ENCODE measurements around the gene TTC5.
A peak's percentile ranks its signal among the peaks of the same experiment; 100 is the strongest.

TTC5 gene

GRCh38 chr14:20305265-20306078 lies at the start of gene TTC5:
TTC5 (minus strand) TSS chr14:20305951; CDS start chr14:20305937, 14 bp downstream.
- ChIA-PET CTCF (interaction anchor here (0.9 to 4.4 kb wide), 5 partner anchors 9 to 24 kb away, joined by 3 to 59 read pairs (median 10); partner anchors contain the start of gene CCNB1IP1), POLR2A (no interaction called here)
- peak; percentile 90 for TF ChIP-seq CTCF (IDR thresholded peaks at IDR 0.05; ENCODE audit: insufficient read depth, low read length, missing control alignments)
- H3K4me3 ChIP-seq (ENCODE audit: low read depth, low read length) = peak within 1 kb of the TSS; percentile 58
- peak; percentile 37 for DNase-seq (ENCODE audit: low read depth, low spot score)

- ChIA-PET CTCF (interaction anchor here (1.0 to 9.6 kb wide), 7 partner anchors 9 to 66 kb away, joined by 3 to 68 read pairs (median 3); no protein-coding TSS in a partner anchor), POLR2A (no interaction called here)
- no peak overlapping the region for H3K4me3 ChIP-seq (ENCODE audit: low read depth, low read length)
- DNase-seq (ENCODE audit: low read depth, low spot score) = no peak
- TF ChIP-seq CTCF (IDR thresholded peaks at IDR 0.05; ENCODE audit: insufficient read depth, low read length, missing control alignments) = peak; percentile 24
Measured at GRCh38 chr14:20350860-20351259, 45.1 kb upstream of the TTC5 start.

GRCh38 chr14:20350282-20350681 lies 44.5 kb upstream of the TTC5 start:
- POLR2A ChIA-PET = no interaction called here
- CTCF ChIA-PET = interaction anchor here (1.0 to 9.6 kb wide), 7 partner anchors 9 to 67 kb away, joined by 3 to 68 read pairs (median 3); no protein-coding TSS in a partner anchor
- no peak overlapping the region for H3K4me3 ChIP-seq (ENCODE audit: low read depth, low read length)
- no peak for DNase-seq (ENCODE audit: low read depth, low spot score)
- no peak for TF ChIP-seq CTCF (IDR thresholded peaks at IDR 0.05; ENCODE audit: insufficient read depth, low read length, missing control alignments)

- ChIA-PET CTCF (no interaction called here), POLR2A (no interaction called here)
- no peak for DNase-seq (ENCODE audit: low read depth, low spot score)
- no peak for TF ChIP-seq CTCF (IDR thresholded peaks at IDR 0.05; ENCODE audit: insufficient read depth, low read length, missing control alignments)
- H3K4me3 ChIP-seq (ENCODE audit: low read depth, low read length) = no peak overlapping the region
Measured at GRCh38 chr14:20347747-20348146, 42.0 kb upstream of the TTC5 start.

- CTCF ChIA-PET = interaction anchor here (7.1 kb wide), 1 partner anchor 17 kb away, joined by 90 read pairs; the partner anchor contains the start of gene CCNB1IP1
- POLR2A ChIA-PET = no interaction called here
- no peak for DNase-seq (ENCODE audit: low read depth, low spot score)
- TF ChIP-seq CTCF (IDR thresholded peaks at IDR 0.05; ENCODE audit: insufficient read depth, low read length, missing control alignments) = no peak
- no peak overlapping the region for H3K4me3 ChIP-seq (ENCODE audit: low read depth, low read length)
Measured at GRCh38 chr14:20346713-20347112, 41.0 kb upstream of the TTC5 start.

- ChIA-PET CTCF (interaction anchor here (0.9 to 7.1 kb wide), 2 partner anchors 15 to 70 kb away, joined by 3 to 90 read pairs; partner anchors contain the start of gene CCNB1IP1), POLR2A (interaction anchor here (1.2 kb wide), 1 partner anchor 64 kb away, joined by 3 read pairs; no protein-coding TSS in a partner anchor)
- TF ChIP-seq CTCF (IDR thresholded peaks at IDR 0.05; ENCODE audit: insufficient read depth, low read length, missing control alignments) = no peak
- no peak overlapping the region for H3K4me3 ChIP-seq (ENCODE audit: low read depth, low read length)
- DNase-seq (ENCODE audit: low read depth, low spot score) = no peak
Measured at GRCh38 chr14:20345366-20345765, 39.6 kb upstream of the TTC5 start.
